M059J (cell line): Measurements from ENCODE around the gene LPO. TPM values are rescaled to one million over a fixed set of nuclear protein-coding genes. Genes with fewer than 3 reads are reported as not detected.
A peak's percentile ranks its signal among the peaks of the same experiment; 100 is the strongest.

Experiments
- DNase-seq: peaks from one replicate; pipeline ENCODE4 v3.0.0-alpha.2; 2012; ENCODE audit warnings: low read depth
- total RNA-seq: library from RNA; depleted of rRNA; stranded (reverse); fragments of >200 nt; shearing (Covaris generic); gene quantifications from 2 replicates; pipeline ENCODE4 v1.2.3, GENCODE V29; 2014

LPO gene
- total RNA-seq, 1 experiment from 2014 or later, result not detected

- no peak for DNase-seq
These were observed 9.0 kb upstream of the LPO start for GRCh38 chr17:58229384-58229783.

GRCh38 chr17:58229881-58230280, 8.5 kb upstream of the LPO start:
- no peak for DNase-seq

GRCh38 chr17:58231641-58232040, 6.7 kb upstream of the LPO start:
- DNase-seq, result peak; percentile 12

- peak; percentile 61 for DNase-seq
These were observed 5.7 kb upstream of the LPO start for GRCh38 chr17:58232707-58233156.

GRCh38 chr17:58233543-58233942, 4.8 kb upstream of the LPO start:
- DNase-seq, result no peak

GRCh38 chr17:58234512-58234911, 3.9 kb upstream of the LPO start:
- DNase-seq, result no peak

- no peak for DNase-seq
These were observed 2.6 kb upstream of the LPO start for GRCh38 chr17:58235821-58236220.

GRCh38 chr17:58236394-58236793, 2.0 kb upstream of the LPO start:
- DNase-seq, result no peak

GRCh38 chr17:58239987-58240386, 1.6 kb downstream of the LPO start:
- no peak for DNase-seq

- DNase-seq, result peak; percentile 31
These were observed 3.9 kb downstream of the LPO start for GRCh38 chr17:58242171-58242784.

- DNase-seq, result no peak
These were observed 6.6 kb downstream of the LPO start for GRCh38 chr17:58244963-58245362.

GRCh38 chr17:58245428-58246103, 7.2 kb downstream of the LPO start:
- DNase-seq, result no peak

- no peak for DNase-seq
These were observed 7.8 kb downstream of the LPO start for GRCh38 chr17:58246104-58246740.

GRCh38 chr17:58246781-58247180, 8.4 kb downstream of the LPO start:
- DNase-seq, result no peak

- DNase-seq, result no peak
These were observed 9.4 kb downstream of the LPO start for GRCh38 chr17:58247511-58248363.

GRCh38 chr17:58248955-58249269, 10.5 kb downstream of the LPO start:
- no peak for DNase-seq

GRCh38 chr17:58249270-58250133, 11.1 kb downstream of the LPO start:
- DNase-seq, result peak; percentile 24

- no peak for DNase-seq
These were observed 12.1 kb downstream of the LPO start for GRCh38 chr17:58250344-58251011.

GRCh38 chr17:58252141-58252540, 13.8 kb downstream of the LPO start:
- DNase-seq, result no peak

- no peak for DNase-seq
These were observed 14.7 kb downstream of the LPO start for GRCh38 chr17:58253082-58253481.

- DNase-seq, result no peak
These were observed 16.4 kb downstream of the LPO start for GRCh38 chr17:58254803-58255202.
